HEK293 (cell line): Measurements from ENCODE around the gene C19orf47.

Experiments
- CTCF ChIA-PET: fragments of 350-600 bp; formaldehyde crosslinking; extraction: SDS; loops from one replicate; lab custom pipeline; 2021; ENCODE audit warnings: antibody characterized with exemption; lab: Yijun Ruan, JAX
- POLR2A ChIA-PET: fragments of 300-600 bp; formaldehyde crosslinking; extraction: SDS; loops from one replicate; lab custom pipeline; 2020; ENCODE audit warnings: antibody characterized with exemption, inconsistent platforms; lab: Yijun Ruan, JAX
- H3K27ac ChIP-seq: fragments of 200-500 bp; sonication (Bioruptor generic); 2 replicates; pipeline ENCODE4 v1.5.1; 2014; ENCODE audit warnings: low read depth, low read length, control low read depth, inconsistent platforms; ENCODE audit errors: extremely low read depth
- H3K36me3 ChIP-seq, 2 experiments: fragments of 200-500 bp in 1 of 2; sonication (Bioruptor generic) in 1 of 2; 1 replicate in 1 of 2; 2 replicates in 1 of 2; pipeline ENCODE4 v1.5.1; 2014 to 2017; ENCODE audit warnings: inconsistent platforms in 2 of 2, low read length in 2 of 2; ENCODE audit not compliant: control insufficient read depth in 2 of 2, insufficient read depth in 1 of 2
- H3K4me1 ChIP-seq: fragments of 200-500 bp; sonication (Bioruptor generic); 2 replicates; pipeline ENCODE4 v1.5.1; 2014; ENCODE audit warnings: mild to moderate bottlenecking, low read length, inconsistent platforms; ENCODE audit not compliant: control insufficient read depth, insufficient read depth
- H3K4me3 ChIP-seq: 2 replicates; pipeline ENCODE4 v1.5.1; 2011; ENCODE audit warnings: low read depth, mild to moderate bottlenecking, control low read depth, low read length, moderate library complexity
- H3K9me3 ChIP-seq: fragments of 200-500 bp; sonication (Bioruptor generic); 2 replicates; pipeline ENCODE4 v1.5.1; 2014; ENCODE audit warnings: low read depth, low read length, inconsistent platforms; ENCODE audit not compliant: control insufficient read depth, insufficient read depth
- GLIS2 ChIP-seq: fragments of 450-650 bp; formaldehyde crosslinking; IDR thresholded peaks from 2 replicates; pipeline ENCODE4 v1.5.1; 2016; ENCODE audit warnings: missing biosample characterization, missing genetic modification characterization
- PRDM1 ChIP-seq: fragments of 450-650 bp; formaldehyde crosslinking; IDR thresholded peaks from 2 replicates; pipeline ENCODE4; 2016; ENCODE audit warnings: missing biosample characterization, missing genetic modification characterization
- RBAK ChIP-seq: fragments of 450-650 bp; formaldehyde crosslinking; IDR thresholded peaks from 2 replicates; pipeline ENCODE4 v1.5.1; 2016; ENCODE audit warnings: missing biosample characterization, missing genetic modification characterization
- SCRT1 ChIP-seq: fragments of 450-650 bp; formaldehyde crosslinking; IDR thresholded peaks from 2 replicates; pipeline ENCODE4 v1.5.1; 2016; ENCODE audit warnings: missing biosample characterization, missing genetic modification characterization, borderline replicate concordance
- ZBTB1 ChIP-seq: fragments of 450-650 bp; formaldehyde crosslinking; IDR thresholded peaks from 2 replicates; pipeline ENCODE4 v1.5.1; 2016; ENCODE audit warnings: missing biosample characterization, missing genetic modification characterization
- ZBTB48 ChIP-seq: fragments of 450-650 bp; formaldehyde crosslinking; IDR thresholded peaks from 2 replicates; pipeline ENCODE4 v1.5.1; 2016; ENCODE audit warnings: missing biosample characterization, missing genetic modification characterization
- ZBTB6 ChIP-seq: fragments of 450-650 bp; formaldehyde crosslinking; IDR thresholded peaks from 2 replicates; pipeline ENCODE4 v1.5.1; 2017; ENCODE audit warnings: missing biosample characterization, missing genetic modification characterization
- ZIC2 ChIP-seq: fragments of 450-650 bp; formaldehyde crosslinking; IDR thresholded peaks from 2 replicates; pipeline ENCODE4 v1.5.1; 2016; ENCODE audit warnings: missing biosample characterization, missing genetic modification characterization
- ZNF19 ChIP-seq: fragments of 450-650 bp; formaldehyde crosslinking; IDR thresholded peaks from 2 replicates; pipeline ENCODE4; 2016; ENCODE audit warnings: missing biosample characterization, missing genetic modification characterization, low read depth
- ZNF202 ChIP-seq: fragments of 450-650 bp; formaldehyde crosslinking; IDR thresholded peaks from 2 replicates; pipeline ENCODE4 v1.5.1; 2016; ENCODE audit warnings: missing biosample characterization, missing genetic modification characterization, borderline replicate concordance
- ZNF239 ChIP-seq: fragments of 450-650 bp; formaldehyde crosslinking; IDR thresholded peaks from 2 replicates; pipeline ENCODE4 v1.5.1; 2016; ENCODE audit warnings: missing biosample characterization, missing genetic modification characterization
- ZNF350 ChIP-seq: fragments of 450-650 bp; formaldehyde crosslinking; IDR thresholded peaks from 2 replicates; pipeline ENCODE4 v1.5.0; 2017; ENCODE audit warnings: missing biosample characterization, mild to moderate bottlenecking, missing genetic modification characterization
- ZNF362 ChIP-seq: fragments of 450-650 bp; formaldehyde crosslinking; IDR thresholded peaks from 2 replicates; pipeline ENCODE4 v1.5.1; 2016; ENCODE audit warnings: missing biosample characterization, missing genetic modification characterization
- ZNF449 ChIP-seq: fragments of 450-650 bp; formaldehyde crosslinking; IDR thresholded peaks from 2 replicates; pipeline ENCODE4 v1.5.1; 2017; ENCODE audit warnings: missing biosample characterization, mild to moderate bottlenecking, missing genetic modification characterization, moderate library complexity
- ZNF473 ChIP-seq: fragments of 450-650 bp; formaldehyde crosslinking; IDR thresholded peaks from 2 replicates; pipeline ENCODE4 v1.5.1; 2017; ENCODE audit warnings: missing biosample characterization, missing genetic modification characterization
- ZNF600 ChIP-seq: fragments of 450-650 bp; formaldehyde crosslinking; IDR thresholded peaks from 2 replicates; pipeline ENCODE4 v1.5.1; 2016; ENCODE audit warnings: missing biosample characterization, missing genetic modification characterization
- ZNF654 ChIP-seq: fragments of 450-650 bp; formaldehyde crosslinking; IDR thresholded peaks from 2 replicates; pipeline ENCODE4 v1.5.1; 2016; ENCODE audit warnings: low read depth, missing biosample characterization, missing genetic modification characterization
- ZNF664 ChIP-seq: fragments of 450-650 bp; formaldehyde crosslinking; IDR thresholded peaks from 2 replicates; pipeline ENCODE4 v1.5.1; 2016; ENCODE audit warnings: missing biosample characterization, missing genetic modification characterization
- ZNF792 ChIP-seq: fragments of 450-650 bp; formaldehyde crosslinking; IDR thresholded peaks from 2 replicates; pipeline ENCODE4 v1.5.1; 2016; ENCODE audit warnings: missing biosample characterization, missing genetic modification characterization
- ZSCAN4 ChIP-seq: fragments of 450-650 bp; formaldehyde crosslinking; IDR thresholded peaks from 2 replicates; pipeline ENCODE4 v1.5.1; 2017; ENCODE audit warnings: missing biosample characterization, missing genetic modification characterization
- TF ChIP-seq, protein P1 (sequence below): IDR thresholded peaks from 2 replicates; pipeline ENCODE4 v1.6.1; 2011; ENCODE audit warnings: mild to moderate bottlenecking, low read depth, low read length, borderline replicate concordance
- TF ChIP-seq, protein P2 (sequence below): fragments of 450-650 bp; formaldehyde crosslinking; IDR thresholded peaks from 2 replicates; pipeline ENCODE4 v1.5.1; 2016; ENCODE audit warnings: missing biosample characterization, missing genetic modification characterization

The C19orf47 gene

DNA sequence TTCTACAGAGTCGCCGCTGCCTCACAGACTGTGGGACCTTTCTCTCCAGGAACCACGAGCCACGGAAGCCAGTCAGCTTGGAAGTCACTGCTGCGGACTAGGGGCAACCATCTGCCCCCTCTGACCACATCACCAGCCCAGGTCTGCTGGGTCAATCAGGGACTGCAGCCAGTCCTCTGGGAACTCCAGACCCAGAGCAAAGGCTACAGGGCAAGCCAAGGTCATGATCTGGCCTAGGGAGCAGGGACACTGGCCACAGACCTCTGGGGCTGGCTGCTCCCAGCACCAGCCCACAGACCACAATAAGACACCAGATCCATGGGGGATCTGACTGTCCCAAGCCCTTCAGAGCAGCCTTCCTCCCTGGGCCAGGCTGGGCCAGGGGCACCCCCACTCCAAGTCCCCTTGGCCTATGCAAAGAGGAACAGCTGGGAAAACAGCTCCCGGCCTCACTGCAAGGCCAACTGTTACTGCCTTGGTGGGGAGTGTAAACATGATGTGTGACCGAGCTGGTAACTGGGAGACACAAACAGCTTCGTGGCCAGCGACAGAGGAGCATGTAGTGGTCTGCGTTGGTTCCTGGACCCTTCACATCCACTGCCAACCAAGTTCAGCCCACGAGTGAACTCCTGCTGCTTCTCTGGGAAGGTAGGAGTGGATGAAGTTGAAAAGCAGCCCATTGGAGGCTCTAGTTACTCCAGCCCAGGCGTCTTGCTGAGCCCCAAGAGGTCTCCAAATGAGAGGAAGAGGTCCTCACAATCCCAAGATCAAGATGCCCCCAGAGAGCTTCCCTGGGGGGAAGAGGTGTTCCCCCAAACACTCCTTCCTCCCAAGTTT is 64.6 kb downstream of the C19orf47 start (continued):
- TF ChIP-seq ZNF239 (no peak), GLIS2 (tag by site-specific recombination) (peak; percentile 28; the same call in 1 of the 2 replicates), ZBTB6 (tag by site-specific recombination) (no peak), ZBTB48 (tag by site-specific recombination) (no peak), ZNF654 (tag by site-specific recombination) (no peak), ZNF19 (tag by site-specific recombination) (no peak), ZBTB1 (tag by site-specific recombination) (no peak)
- TF ChIP-seq, protein P1, sequence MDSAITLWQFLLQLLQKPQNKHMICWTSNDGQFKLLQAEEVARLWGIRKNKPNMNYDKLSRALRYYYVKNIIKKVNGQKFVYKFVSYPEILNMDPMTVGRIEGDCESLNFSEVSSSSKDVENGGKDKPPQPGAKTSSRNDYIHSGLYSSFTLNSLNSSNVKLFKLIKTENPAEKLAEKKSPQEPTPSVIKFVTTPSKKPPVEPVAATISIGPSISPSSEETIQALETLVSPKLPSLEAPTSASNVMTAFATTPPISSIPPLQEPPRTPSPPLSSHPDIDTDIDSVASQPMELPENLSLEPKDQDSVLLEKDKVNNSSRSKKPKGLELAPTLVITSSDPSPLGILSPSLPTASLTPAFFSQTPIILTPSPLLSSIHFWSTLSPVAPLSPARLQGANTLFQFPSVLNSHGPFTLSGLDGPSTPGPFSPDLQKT = no peak

DNA sequence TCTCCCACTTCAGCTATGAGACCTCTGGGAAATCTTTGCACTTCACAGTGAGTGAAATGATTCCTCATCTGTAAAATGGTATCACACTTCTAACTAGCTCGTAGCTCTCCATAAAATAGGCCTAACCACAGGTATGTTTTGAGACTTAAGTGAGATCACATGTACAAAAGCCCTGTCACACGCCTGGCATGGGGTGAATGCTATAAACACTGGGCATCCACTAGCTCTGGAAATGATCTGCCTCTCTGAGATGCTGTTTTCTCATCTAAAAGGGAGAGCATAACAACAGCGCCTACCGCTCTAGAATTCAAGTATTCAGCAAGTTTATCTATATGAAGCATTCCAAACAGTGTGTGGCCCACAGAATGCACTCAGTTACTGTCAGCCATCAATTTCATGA is 65.3 kb downstream of the C19orf47 start:
- ChIA-PET POLR2A (interaction anchor here (2.3 to 3.3 kb wide), 2 partner anchors 8 to 22 kb away, joined by 7 to 10 read pairs; no protein-coding TSS in a partner anchor), CTCF (interaction anchor here (0.5 to 0.9 kb wide), 2 partner anchors 143 to 287 kb away, joined by 4 read pairs; no protein-coding TSS in a partner anchor)
- Histone ChIP-seq H3K9me3 (no peaks in the 10 kb centered on the region), H3K4me1 (peaks cover 70% of the 10 kb centered on the region), H3K4me3 (no peak overlapping the region)
- TF ChIP-seq RBAK (tag by site-specific recombination) (no peak), ZNF664 (tag by site-specific recombination) (0 out of 2 replicates have a peak, but pooled peaks have one; percentile 37), ZIC2 (tag by site-specific recombination) (peak; percentile 14; the same call in 1 of the 2 replicates), SCRT1 (no peak), PRDM1 (tag by site-specific recombination) (0 out of 2 replicates have a peak, but pooled peaks have one; percentile 25), ZNF362 (tag by site-specific recombination) (no peak)
- TF ChIP-seq, all 188 proteins: peak for 3
- Histone ChIP-seq H3K27ac (peak overlapping the region; percentile 99; the same call in 1 of the 2 replicates), H3K36me3 (peaks cover 17 to 22% of the 10 kb centered on the region in 2 experiments)

DNA sequence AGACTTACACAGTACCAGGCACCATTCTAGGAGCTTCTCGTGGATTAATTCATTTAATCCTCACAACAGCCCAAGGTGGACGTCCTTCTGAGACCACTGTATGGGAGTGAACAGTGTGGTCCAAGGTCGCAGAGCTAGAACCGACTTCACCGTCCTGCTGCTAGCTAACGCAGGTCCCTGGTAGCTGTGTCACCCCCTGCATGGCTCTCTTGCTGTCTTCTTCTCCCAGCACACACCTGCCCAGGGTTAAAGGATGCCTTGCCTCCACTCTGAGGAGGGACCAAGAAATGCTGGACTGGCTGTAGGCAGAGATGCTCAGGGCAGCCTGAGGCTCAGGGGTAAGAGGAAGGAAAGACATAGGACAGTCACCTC is 66.0 kb downstream of the C19orf47 start:
- CTCF ChIA-PET = interaction anchor here (0.7 to 1.6 kb wide), 6 partner anchors 23 to 142 kb away, joined by 3 to 9 read pairs (median 3); partner anchors contain the start of gene TTC9B
- peaks cover 76% of the 10 kb centered on the region for H3K4me1 ChIP-seq

More for the DNA sequence above, 66.0 kb downstream of the C19orf47 start:
- no peak for TF ChIP-seq ZSCAN4 (tag by site-specific recombination)
- TF ChIP-seq, protein P2, sequence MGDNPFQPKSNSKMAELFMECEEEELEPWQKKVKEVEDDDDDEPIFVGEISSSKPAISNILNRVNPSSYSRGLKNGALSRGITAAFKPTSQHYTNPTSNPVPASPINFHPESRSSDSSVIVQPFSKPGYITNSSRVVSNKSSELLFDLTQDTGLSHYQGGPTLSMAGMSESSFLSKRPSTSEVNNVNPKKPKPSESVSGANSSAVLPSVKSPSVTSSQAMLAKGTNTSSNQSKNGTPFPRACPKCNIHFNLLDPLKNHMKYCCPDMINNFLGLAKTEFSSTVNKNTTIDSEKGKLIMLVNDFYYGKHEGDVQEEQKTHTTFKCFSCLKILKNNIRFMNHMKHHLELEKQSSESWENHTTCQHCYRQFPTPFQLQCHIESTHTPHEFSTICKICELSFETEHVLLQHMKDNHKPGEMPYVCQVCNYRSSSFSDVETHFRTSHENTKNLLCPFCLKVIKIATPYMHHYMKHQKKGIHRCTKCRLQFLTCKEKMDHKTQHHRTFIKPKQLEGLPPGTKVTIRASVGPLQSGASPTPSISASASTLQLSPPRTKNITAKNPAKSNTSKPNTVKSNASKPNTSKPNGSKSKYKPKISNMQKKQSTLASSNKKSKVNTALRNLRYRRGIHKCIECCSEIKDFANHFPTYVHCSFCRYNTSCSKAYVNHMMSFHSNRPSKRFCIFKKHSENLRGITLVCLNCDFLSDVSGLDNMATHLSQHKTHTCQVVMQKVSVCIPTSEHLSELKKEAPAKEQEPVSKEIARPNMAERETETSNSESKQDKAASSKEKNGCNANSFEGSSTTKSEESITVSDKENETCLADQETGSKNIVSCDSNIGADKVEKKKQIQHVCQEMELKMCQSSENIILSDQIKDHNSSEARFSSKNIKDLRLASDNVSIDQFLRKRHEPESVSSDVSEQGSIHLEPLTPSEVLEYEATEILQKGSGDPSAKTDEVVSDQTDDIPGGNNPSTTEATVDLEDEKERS (tag by site-specific recombination) = no peak
- TF ChIP-seq ZNF202 = no peak
- no peak for TF ChIP-seq ZNF473 (tag by site-specific recombination)
- no peak for TF ChIP-seq ZNF792 (tag by site-specific recombination)
- no peak for TF ChIP-seq ZNF449 (tag by site-specific recombination)
- no peak for TF ChIP-seq ZNF350 (tag by site-specific recombination)
- TF ChIP-seq ZNF600 = peak; percentile 41; the same call in 1 of the 2 replicates
- POLR2A ChIA-PET = interaction anchor here (0.6 kb wide), 1 partner anchor 1162 kb away, joined by 3 read pairs; no protein-coding TSS in a partner anchor
- Histone ChIP-seq H3K27ac (peak overlapping the region; percentile 99; the same call in 1 of the 2 replicates), H3K36me3 (peaks cover 17 to 22% of the 10 kb centered on the region in 2 experiments), H3K9me3 (no peaks in the 10 kb centered on the region), H3K4me3 (no peak overlapping the region)
